Karpas-422 (cell line): ENCODE results near the gene GALNT2. TPM values are rescaled to one million over a fixed set of nuclear protein-coding genes. Genes with fewer than 3 reads are reported as not detected.

Source experiments
- DNase-seq: peaks from one replicate; pipeline ENCODE4 v3.0.0-alpha.2; 2015
- H2AFZ ChIP-seq: fragments of 200-600 bp; sonication (generic); 2 replicates; pipeline ENCODE4 v1.6.1; 2014; ENCODE audit warnings: antibody characterized with exemption, low read length, mixed read lengths
- H3K27ac ChIP-seq: fragments of 200-600 bp; sonication (generic); 2 replicates; pipeline ENCODE4 v1.5.1; 2014; ENCODE audit warnings: mild to moderate bottlenecking, low read length, moderate library complexity
- H3K27me3 ChIP-seq: fragments of 200-600 bp; sonication (generic); 2 replicates; pipeline ENCODE4 v1.6.1; 2014; ENCODE audit warnings: low read length, mixed read lengths
- H3K36me3 ChIP-seq: fragments of 200-600 bp; sonication (generic); 2 replicates; pipeline ENCODE4 v1.6.1; 2014; ENCODE audit warnings: low read length, mixed read lengths; ENCODE audit not compliant: insufficient read depth
- H3K4me1 ChIP-seq: fragments of 200-600 bp; sonication (generic); 2 replicates; pipeline ENCODE4 v1.6.1; 2014; ENCODE audit warnings: mild to moderate bottlenecking, low read length, mixed read lengths
- H3K4me2 ChIP-seq: fragments of 200-600 bp; sonication (generic); 2 replicates; pipeline ENCODE4 v1.6.1; 2014; ENCODE audit warnings: low read length, low read depth, mild to moderate bottlenecking; ENCODE audit not compliant: poor library complexity, severe bottlenecking
- H3K4me3 ChIP-seq: fragments of 200-600 bp; sonication (generic); 2 replicates; pipeline ENCODE4 v1.5.1; 2014; ENCODE audit warnings: mild to moderate bottlenecking, antibody characterized with exemption, low read length, mixed read lengths
- H3K79me2 ChIP-seq: fragments of 200-600 bp; sonication (generic); 2 replicates; pipeline ENCODE4 v1.6.1; 2014; ENCODE audit warnings: mild to moderate bottlenecking, low read length, mixed read lengths
- H3K9ac ChIP-seq: fragments of 200-600 bp; sonication (generic); 2 replicates; pipeline ENCODE4 v1.6.0; 2014; ENCODE audit warnings: low read length
- H3K9me2 ChIP-seq: fragments of 200-600 bp; sonication (generic), shearing (Covaris generic); replicated peaks from 2 replicates; pipeline ENCODE4 v1.6.0; 2014; ENCODE audit warnings: mild to moderate bottlenecking, low read length, moderate library complexity; ENCODE audit not compliant: insufficient read depth
- H3K9me3 ChIP-seq: fragments of 300-700, 200-600 bp; sonication (generic); 2 replicates; pipeline ENCODE4 v1.6.1; 2014; ENCODE audit warnings: low read length, mixed read lengths
- H4K20me1 ChIP-seq: fragments of 200-600 bp; sonication (generic); 2 replicates; pipeline ENCODE4 v1.6.1; 2014; ENCODE audit warnings: mild to moderate bottlenecking, antibody characterized with exemption, low read length, low read depth; ENCODE audit not compliant: insufficient read depth
- total RNA-seq: library from RNA; depleted of rRNA; stranded (reverse); fragments of >200 nt; shearing (Covaris generic); gene quantifications from 2 replicates; pipeline ENCODE4 v1.2.3, GENCODE V29; 2014; ENCODE audit warnings: low replicate concordance

Gene GALNT2
- total RNA-seq, 1 experiment from 2014 or later = 2.7 TPM

DNA sequence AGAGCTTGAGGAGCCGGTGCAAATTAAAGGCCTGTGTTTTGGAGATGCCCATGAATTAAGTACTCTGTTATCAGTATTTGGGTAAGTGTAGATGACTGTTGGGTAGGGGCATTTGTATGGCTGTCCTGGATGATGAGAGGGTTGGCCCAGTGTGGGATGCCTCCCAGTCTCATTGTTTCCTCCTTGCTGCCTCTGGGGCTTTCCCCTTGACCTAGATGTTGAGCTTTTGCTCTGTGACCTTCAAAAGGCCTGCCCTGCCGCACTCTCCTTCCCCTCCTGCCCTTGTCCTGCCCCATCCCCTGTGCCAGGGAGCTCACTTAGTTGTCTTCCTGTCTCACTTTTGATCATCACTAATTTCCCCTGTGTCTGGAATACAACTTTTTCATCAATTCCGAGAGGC is 10.0 kb downstream of the GALNT2 start:
- Histone ChIP-seq H3K9me3 (no peaks in the 10 kb centered on the region), H3K4me2 (no peak overlapping the region), H3K36me3 (no peaks in the 10 kb centered on the region), H2AFZ (no peak overlapping the region), H3K9ac (no peak overlapping the region), H3K27ac (no peak overlapping the region), H3K4me1 (no peaks in the 10 kb centered on the region), H4K20me1 (peaks cover 24% of the 10 kb centered on the region; the same call in 1 of the 2 replicates), H3K4me3 (no peak overlapping the region), H3K9me2 (no peaks in the 10 kb centered on the region), H3K27me3 (no peaks in the 10 kb centered on the region), H3K79me2 (no peaks in the 10 kb centered on the region)
- DNase-seq = no peak

DNA sequence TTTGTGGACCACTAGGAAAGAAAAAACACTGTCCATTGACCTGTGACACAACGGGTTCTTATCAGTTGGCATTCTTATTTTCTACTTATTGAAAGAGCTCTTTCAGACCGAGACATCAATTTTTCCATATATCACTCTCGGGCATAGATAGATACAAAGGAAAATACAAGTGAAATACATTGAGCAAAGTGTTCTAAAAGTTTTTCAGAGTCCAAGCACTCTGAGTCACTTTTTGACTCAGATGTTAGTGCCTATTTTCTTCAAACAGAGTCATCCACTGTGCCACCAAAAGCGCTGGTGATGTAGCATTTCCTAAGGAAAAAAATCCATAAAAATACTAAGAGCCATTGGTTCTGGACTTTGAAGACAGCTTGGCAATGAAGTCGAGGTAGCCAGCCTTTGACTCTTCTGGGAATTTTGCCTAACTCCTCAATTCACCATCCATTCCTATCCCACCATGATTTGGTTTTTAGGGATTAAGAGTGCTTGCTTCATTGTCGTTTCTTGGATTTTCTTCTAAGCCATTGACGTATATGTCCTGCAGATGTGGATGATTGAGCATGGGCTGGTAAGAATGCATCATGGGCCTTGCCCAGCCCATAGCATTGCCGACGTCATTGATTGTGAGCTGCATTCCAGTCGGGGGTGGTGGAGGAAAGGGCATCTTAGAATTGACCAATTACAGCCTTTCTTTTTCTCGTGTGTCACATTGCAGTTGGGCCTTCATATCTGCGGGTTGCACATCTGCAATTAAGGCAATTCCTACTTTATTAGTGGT is 10.6 kb downstream of the GALNT2 start:
- Histone ChIP-seq H3K27ac (no peak overlapping the region), H3K79me2 (no peaks in the 10 kb centered on the region), H3K9me2 (no peaks in the 10 kb centered on the region), H3K4me1 (no peaks in the 10 kb centered on the region), H2AFZ (no peak overlapping the region), H3K27me3 (no peaks in the 10 kb centered on the region), H3K4me3 (no peak overlapping the region), H3K4me2 (no peak overlapping the region), H3K36me3 (no peaks in the 10 kb centered on the region), H3K9ac (no peak overlapping the region), H3K9me3 (peaks cover 1% of the 10 kb centered on the region; the same call in 1 of the 2 replicates), H4K20me1 (peaks cover 20% of the 10 kb centered on the region; the same call in 1 of the 2 replicates)
- no peak for DNase-seq

DNA sequence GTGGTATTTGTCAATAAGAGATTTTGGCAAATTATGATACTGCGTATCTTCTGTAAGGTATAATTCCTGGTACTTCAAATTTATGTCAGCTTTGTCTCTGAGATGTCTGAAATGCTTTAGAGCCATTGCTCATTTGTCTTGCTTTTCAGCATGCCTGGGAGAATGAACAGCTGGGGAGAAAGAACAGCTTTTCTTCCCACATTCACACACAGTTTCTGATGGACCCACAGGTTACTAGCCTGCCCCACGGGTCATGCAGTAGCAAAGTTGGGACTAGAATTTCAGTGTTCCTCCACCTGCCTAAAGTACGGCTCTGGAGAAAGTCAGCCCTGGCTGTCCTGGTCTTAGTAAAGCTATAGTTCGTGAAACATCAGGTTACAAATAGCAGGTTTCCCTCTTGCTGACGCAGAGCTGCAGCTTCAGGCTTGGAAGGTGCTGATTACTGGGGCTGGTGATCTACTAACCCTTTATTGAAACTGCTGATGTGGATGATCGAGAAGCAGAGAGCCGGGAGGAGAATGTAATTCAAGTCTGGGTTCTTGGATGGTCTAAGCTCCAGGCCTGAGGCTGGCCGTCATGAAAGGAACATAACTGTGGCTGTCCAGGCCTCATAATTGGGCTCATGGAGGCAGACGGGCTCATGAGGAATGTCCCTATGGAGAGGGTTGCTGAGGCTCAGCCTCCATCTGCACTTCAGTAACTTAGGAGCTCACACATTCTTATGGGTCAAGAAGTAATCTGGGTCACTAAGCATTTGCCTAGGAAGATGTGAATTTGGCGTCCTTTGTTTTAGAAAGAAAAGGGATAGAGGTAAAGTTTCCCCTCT is 12.4 kb downstream of the GALNT2 start:
- no peak overlapping the region for H3K4me3 ChIP-seq
- H3K9me2 ChIP-seq = no peaks in the 10 kb centered on the region
- H4K20me1 ChIP-seq = peaks cover 17% of the 10 kb centered on the region; the same call in 1 of the 2 replicates
- H2AFZ ChIP-seq = no peak overlapping the region
- H3K9ac ChIP-seq = no peak overlapping the region
- H3K9me3 ChIP-seq = peaks cover 7% of the 10 kb centered on the region; the same call in 1 of the 2 replicates
- no peak for DNase-seq
- no peaks in the 10 kb centered on the region for H3K36me3 ChIP-seq
- no peaks in the 10 kb centered on the region for H3K4me1 ChIP-seq
- no peaks in the 10 kb centered on the region for H3K27me3 ChIP-seq
- H3K79me2 ChIP-seq = no peaks in the 10 kb centered on the region
- H3K4me2 ChIP-seq = no peak overlapping the region
- no peak overlapping the region for H3K27ac ChIP-seq

DNA sequence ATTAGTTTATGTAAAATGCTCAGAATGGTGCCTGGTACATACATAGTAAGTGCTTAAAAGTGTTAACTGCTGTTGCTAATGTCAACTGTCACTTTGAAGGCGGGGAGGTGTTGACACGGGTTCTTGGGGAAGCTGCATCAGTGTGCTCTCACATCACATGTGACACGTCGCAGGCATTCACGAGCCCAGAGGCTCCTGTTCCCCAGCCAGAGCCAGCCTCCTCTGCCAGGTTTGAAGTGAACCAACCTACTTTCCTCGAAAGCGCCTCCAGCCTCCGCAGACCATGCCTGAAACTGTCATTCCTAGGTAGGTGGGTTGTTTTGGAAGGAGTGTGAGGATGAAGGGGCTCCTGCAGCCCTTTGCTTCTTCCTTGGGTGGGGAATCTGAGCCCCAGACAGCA is 13.8 kb downstream of the GALNT2 start:
- no peak overlapping the region for H3K4me3 ChIP-seq
- no peak overlapping the region for H3K27ac ChIP-seq
- H3K36me3 ChIP-seq = no peaks in the 10 kb centered on the region
- H3K9me3 ChIP-seq = peaks cover 7% of the 10 kb centered on the region; the same call in 1 of the 2 replicates
- no peak for DNase-seq
- no peaks in the 10 kb centered on the region for H3K27me3 ChIP-seq
- H2AFZ ChIP-seq = no peak overlapping the region
- no peaks in the 10 kb centered on the region for H3K4me1 ChIP-seq
- H4K20me1 ChIP-seq = peaks cover 15% of the 10 kb centered on the region; the same call in 1 of the 2 replicates
- no peak overlapping the region for H3K4me2 ChIP-seq
- H3K79me2 ChIP-seq = no peaks in the 10 kb centered on the region
- H3K9me2 ChIP-seq = no peaks in the 10 kb centered on the region
- H3K9ac ChIP-seq = no peak overlapping the region

DNA sequence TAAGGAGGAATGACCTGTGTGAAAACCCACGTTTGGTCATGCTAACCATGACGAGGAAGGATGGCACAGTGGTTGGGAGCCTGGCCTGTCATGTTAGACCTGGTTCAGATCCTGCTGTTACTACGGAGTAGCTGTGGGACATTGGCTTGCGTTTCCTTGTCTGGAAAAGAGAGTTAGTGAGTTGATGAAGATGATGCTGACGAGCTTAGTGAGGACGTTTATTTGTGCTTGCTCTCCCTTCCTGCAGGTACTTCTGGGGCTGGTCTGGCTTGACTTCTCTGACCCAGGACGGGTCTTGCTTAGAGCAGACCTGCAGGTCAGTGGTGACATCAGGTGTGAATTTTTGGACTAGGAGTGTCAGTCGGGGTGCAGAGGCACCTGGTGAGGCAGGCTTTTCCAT is 14.7 kb downstream of the GALNT2 start:
- Histone ChIP-seq H2AFZ (no peak overlapping the region), H3K36me3 (no peaks in the 10 kb centered on the region)

DNA sequence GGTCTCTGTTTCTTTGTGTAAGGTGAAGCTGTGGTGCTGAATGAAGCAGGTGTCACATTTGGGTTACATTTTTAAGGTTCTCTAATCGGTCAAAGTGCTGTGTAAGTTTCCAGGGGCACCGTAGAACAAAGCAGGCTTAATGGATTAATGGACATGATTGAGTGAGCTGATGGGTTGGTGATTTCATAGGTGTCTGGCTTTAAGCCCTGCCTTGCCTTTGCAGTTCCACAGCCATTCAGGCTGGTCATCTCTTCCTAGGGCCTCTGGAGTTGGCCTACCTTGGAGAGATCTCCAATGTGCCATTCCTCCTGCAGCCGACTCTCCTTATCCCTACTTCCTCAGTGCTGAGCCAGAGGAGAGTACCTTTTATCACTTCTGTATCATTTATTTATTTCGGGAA is 15.2 kb downstream of the GALNT2 start:
- H3K27ac ChIP-seq = no peak overlapping the region
- H3K27me3 ChIP-seq = no peaks in the 10 kb centered on the region
- peaks cover 16% of the 10 kb centered on the region; the same call in 1 of the 2 replicates for H4K20me1 ChIP-seq
- no peak overlapping the region for H2AFZ ChIP-seq
- no peaks in the 10 kb centered on the region for H3K9me2 ChIP-seq
- no peaks in the 10 kb centered on the region for H3K36me3 ChIP-seq
- no peak overlapping the region for H3K4me3 ChIP-seq
- H3K4me2 ChIP-seq = no peak overlapping the region
- H3K4me1 ChIP-seq = no peaks in the 10 kb centered on the region
- H3K79me2 ChIP-seq = no peaks in the 10 kb centered on the region
- DNase-seq = no peak
- no peak overlapping the region for H3K9ac ChIP-seq
- peaks cover 7% of the 10 kb centered on the region; the same call in 1 of the 2 replicates for H3K9me3 ChIP-seq

More for the DNA sequence above, 14.7 kb downstream of the GALNT2 start:
- no peak overlapping the region for H3K9ac ChIP-seq
- no peak overlapping the region for H3K4me2 ChIP-seq
- H3K4me3 ChIP-seq = no peak overlapping the region
- H3K4me1 ChIP-seq = no peaks in the 10 kb centered on the region
- H3K9me3 ChIP-seq = peaks cover 7% of the 10 kb centered on the region; the same call in 1 of the 2 replicates
- peaks cover 16% of the 10 kb centered on the region; the same call in 1 of the 2 replicates for H4K20me1 ChIP-seq
- no peaks in the 10 kb centered on the region for H3K79me2 ChIP-seq
- no peaks in the 10 kb centered on the region for H3K9me2 ChIP-seq
- no peak overlapping the region for H3K27ac ChIP-seq
- no peaks in the 10 kb centered on the region for H3K27me3 ChIP-seq
- no peak for DNase-seq

DNA sequence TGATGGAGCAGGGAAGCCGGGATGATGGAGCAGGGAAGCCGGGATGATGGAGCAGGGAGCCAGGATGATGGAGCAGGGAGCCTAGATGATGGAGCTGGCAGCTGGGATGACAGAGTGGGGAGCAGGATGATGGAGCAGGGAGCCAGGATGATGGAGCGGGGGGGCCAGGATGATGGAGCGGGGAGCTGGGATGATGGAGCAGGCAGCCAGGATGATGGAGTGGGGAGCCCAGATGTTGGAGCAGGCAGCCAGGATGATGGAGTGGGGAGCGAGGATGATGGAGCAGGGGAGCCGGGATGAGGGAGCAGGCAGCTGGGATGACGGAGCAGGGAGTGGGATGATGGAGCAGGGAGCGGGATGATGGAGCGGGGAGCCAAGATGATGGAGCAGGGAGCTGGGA is 16.0 kb downstream of the GALNT2 start:
- Histone ChIP-seq H3K4me2 (no peak overlapping the region), H3K27ac (no peak overlapping the region), H3K9ac (no peak overlapping the region), H3K9me3 (peaks cover 7% of the 10 kb centered on the region; the same call in 1 of the 2 replicates), H3K27me3 (no peaks in the 10 kb centered on the region), H3K9me2 (no peaks in the 10 kb centered on the region), H3K79me2 (no peaks in the 10 kb centered on the region), H3K4me1 (no peaks in the 10 kb centered on the region), H3K4me3 (no peak overlapping the region), H3K36me3 (no peaks in the 10 kb centered on the region), H2AFZ (no peak overlapping the region), H4K20me1 (peaks cover 12% of the 10 kb centered on the region; the same call in 1 of the 2 replicates)
- no peak for DNase-seq
